BJ (cell line): ENCODE measurements around the gene SLC10A1. TPM values are rescaled to one million over a fixed set of nuclear protein-coding genes. Genes with fewer than 3 reads are reported as not detected.

Source experiments
- CTCF ChIA-PET: fragments of 350-600 bp; formaldehyde crosslinking; extraction: SDS; loops from one replicate; lab custom pipeline; 2021; ENCODE audit warnings: antibody characterized with exemption, inconsistent platforms; lab: Yijun Ruan, JAX
- POLR2A ChIA-PET: fragments of 300-600 bp; sonication (Branson Sonifier 250); formaldehyde crosslinking; extraction: SDS; loops from one replicate; lab custom pipeline; 2021; ENCODE audit warnings: antibody characterized with exemption; lab: Charles Lee
- DNase-seq: peaks from one replicate; pipeline ENCODE4 v3.0.0-alpha.2; 2011; ENCODE audit warnings: low read depth
- H3K27me3 ChIP-seq: 2 replicates; pipeline ENCODE4 v1.6.0; 2011; ENCODE audit warnings: low read length; ENCODE audit not compliant: control insufficient read depth, insufficient read depth
- H3K36me3 ChIP-seq: 2 replicates; pipeline ENCODE4 v1.5.1; 2011; ENCODE audit warnings: low read length; ENCODE audit not compliant: control insufficient read depth, insufficient read depth
- H3K4me3 ChIP-seq: 2 replicates; pipeline ENCODE4 v1.5.1; 2011; ENCODE audit warnings: low read depth, mild to moderate bottlenecking, control low read depth, low read length
- polyA minus RNA-seq: library from RNA; depleted of rRNA, polyadenylated mRNA; stranded (reverse); fragments of >200 nt; gene quantifications from 2 replicates; pipeline ENCODE4 v1.2.3, GENCODE V29; 2011; rRNA and poly(A)+ RNA removed
- polyA plus RNA-seq: library from polyadenylated mRNA; depleted of rRNA; stranded (reverse); fragments of >200 nt; gene quantifications from 2 replicates; pipeline ENCODE4 v1.2.3, GENCODE V29; 2011; rRNA removed
- TF ChIP-seq, protein P1 (sequence below): IDR thresholded peaks from 2 replicates; pipeline ENCODE4 v1.5.1; 2011; ENCODE audit warnings: low read depth, mild to moderate bottlenecking, control low read depth, inconsistent platforms, low read length, moderate library complexity; ENCODE audit not compliant: insufficient read depth

Gene SLC10A1
- not detected in 2 replicates for polyA plus RNA-seq
- not detected in 2 replicates for polyA minus RNA-seq

DNA sequence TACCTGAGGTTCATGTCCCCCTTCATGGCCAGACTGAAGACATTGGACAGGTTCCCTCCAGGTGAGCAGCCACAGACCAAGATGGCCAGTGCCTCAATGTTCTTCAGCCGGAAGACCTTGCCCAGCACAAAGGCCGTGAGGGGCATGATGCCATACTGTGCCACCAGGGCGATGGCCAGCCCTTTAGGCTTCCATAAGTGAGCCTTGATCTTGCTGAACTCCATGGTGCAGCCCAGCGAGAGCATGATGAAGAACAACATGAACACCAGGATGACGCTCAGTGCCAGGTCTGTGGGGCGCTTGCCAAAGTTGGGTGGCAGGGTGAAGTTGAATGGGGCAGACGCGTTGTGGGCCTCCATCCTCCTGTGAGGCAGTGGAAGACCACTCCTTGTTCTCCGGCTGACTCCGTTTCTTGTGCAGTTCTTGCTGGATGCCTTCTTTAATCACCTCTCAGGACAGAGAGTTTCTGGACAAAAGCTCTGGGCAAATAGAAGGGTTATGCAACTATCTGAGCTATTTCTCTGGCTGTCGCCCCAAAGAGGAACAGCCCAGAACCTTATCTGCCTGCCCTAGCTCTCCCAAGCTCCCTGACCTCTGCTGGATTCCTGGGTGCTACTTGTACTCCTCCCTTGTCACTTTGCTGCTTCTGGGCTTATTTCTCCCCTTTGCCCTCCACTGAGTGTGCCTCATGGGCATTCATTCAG, at the start of gene SLC10A1:
TSS of gene SLC10A1 (minus strand) at position 445 of the 704 bp plus-strand sequence. CDS start at position 359, 86 bp downstream.
- CTCF ChIA-PET, result interaction anchor here (2.1 kb wide), 1 partner anchor 22 kb away, joined by 9 read pairs; no protein-coding TSS in a partner anchor
- DNase-seq, result no peak
- Histone ChIP-seq H3K4me3 (no peak within 1 kb of the TSS), H3K27me3 (no peaks in the 10 kb centered on the region), H3K36me3 (no peaks in the 10 kb centered on the region)
- TF ChIP-seq, protein P1, sequence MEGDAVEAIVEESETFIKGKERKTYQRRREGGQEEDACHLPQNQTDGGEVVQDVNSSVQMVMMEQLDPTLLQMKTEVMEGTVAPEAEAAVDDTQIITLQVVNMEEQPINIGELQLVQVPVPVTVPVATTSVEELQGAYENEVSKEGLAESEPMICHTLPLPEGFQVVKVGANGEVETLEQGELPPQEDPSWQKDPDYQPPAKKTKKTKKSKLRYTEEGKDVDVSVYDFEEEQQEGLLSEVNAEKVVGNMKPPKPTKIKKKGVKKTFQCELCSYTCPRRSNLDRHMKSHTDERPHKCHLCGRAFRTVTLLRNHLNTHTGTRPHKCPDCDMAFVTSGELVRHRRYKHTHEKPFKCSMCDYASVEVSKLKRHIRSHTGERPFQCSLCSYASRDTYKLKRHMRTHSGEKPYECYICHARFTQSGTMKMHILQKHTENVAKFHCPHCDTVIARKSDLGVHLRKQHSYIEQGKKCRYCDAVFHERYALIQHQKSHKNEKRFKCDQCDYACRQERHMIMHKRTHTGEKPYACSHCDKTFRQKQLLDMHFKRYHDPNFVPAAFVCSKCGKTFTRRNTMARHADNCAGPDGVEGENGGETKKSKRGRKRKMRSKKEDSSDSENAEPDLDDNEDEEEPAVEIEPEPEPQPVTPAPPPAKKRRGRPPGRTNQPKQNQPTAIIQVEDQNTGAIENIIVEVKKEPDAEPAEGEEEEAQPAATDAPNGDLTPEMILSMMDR, result no peak
- POLR2A ChIA-PET, result no interaction called here

DNA sequence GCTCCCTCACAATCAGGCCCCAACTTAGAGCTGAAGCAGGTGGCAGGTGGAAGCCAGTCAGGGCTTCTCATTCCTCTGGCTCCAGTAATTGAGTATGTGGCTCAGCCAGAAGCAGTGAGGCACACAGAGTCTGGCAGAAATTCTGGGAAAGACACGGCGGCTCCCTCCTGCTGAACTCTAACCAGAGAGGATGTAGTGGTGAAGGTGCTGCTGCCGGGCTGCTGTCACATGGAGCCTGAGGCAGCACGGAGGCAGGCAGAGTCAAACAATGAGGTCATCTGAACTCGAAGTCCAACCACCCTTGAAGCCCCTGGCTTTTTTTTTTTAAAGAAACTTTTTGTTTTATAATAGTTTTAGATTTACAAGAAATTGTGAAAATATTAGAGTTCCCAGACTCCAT, 48.7 kb upstream of the SLC10A1 start:
- ChIA-PET POLR2A (no interaction called here), CTCF (no interaction called here)
- Histone ChIP-seq H3K4me3 (no peak overlapping the region), H3K27me3 (peaks cover 4% of the 10 kb centered on the region), H3K36me3 (no peaks in the 10 kb centered on the region)
- no peak for DNase-seq
- TF ChIP-seq, protein P1, result no peak

- no peaks in the 10 kb centered on the region for H3K36me3 ChIP-seq
- TF ChIP-seq, protein P1, result no peak
- peaks cover 4% of the 10 kb centered on the region for H3K27me3 ChIP-seq
- no peak overlapping the region for H3K4me3 ChIP-seq
- no peak for DNase-seq
- ChIA-PET CTCF (interaction anchor here (0.7 kb wide), 1 partner anchor 17 kb away, joined by 3 read pairs; no protein-coding TSS in a partner anchor), POLR2A (interaction anchor here (0.5 kb wide), 1 partner anchor 9 kb away, joined by 3 read pairs; no protein-coding TSS in a partner anchor)
Measured at GRCh38 chr14:69845050-69845581, 48.1 kb upstream of the SLC10A1 start.

DNA sequence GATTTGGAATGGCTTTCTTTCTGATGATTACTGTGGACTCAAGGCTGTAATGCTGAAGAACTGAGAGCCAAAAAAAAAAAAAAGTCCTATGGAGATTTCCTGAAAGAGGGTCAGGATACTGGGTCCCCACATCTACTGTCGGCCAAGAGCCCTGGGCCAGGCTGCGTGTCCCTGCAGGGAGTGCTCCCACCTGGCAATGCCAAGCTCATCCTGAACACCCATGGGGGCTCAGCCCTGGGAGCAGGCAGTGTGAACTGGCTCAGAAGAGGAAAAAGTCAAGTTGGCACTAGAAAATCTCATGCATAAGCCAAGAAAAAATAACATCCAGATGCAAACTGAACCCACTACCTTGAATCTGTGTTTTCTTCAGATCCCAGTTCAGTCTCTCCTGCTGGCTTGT, 47.1 kb upstream of the SLC10A1 start:
- Histone ChIP-seq H3K36me3 (no peaks in the 10 kb centered on the region), H3K4me3 (no peak overlapping the region), H3K27me3 (peaks cover 4% of the 10 kb centered on the region)
- POLR2A ChIA-PET, result no interaction called here
- TF ChIP-seq, protein P1, result no peak
- no peak for DNase-seq
- CTCF ChIA-PET, result no interaction called here

GRCh38 chr14:69842686-69843420, 45.8 kb upstream of the SLC10A1 start:
- Histone ChIP-seq H3K36me3 (no peaks in the 10 kb centered on the region), H3K4me3 (no peak overlapping the region), H3K27me3 (peaks cover 4% of the 10 kb centered on the region)
- ChIA-PET CTCF (no interaction called here), POLR2A (no interaction called here)
- TF ChIP-seq, protein P1, result no peak
- no peak for DNase-seq
